CD4-positive, alpha-beta T cell treated with Interleukin-17A for 4 hours (primary cell): ENCODE results near the gene RFPL1.
A peak's percentile ranks its signal among the peaks of the same experiment; 100 is the strongest.
"Not testable (repeated sequence)": the region's sequence is repeated elsewhere in the genome, so short reads cannot be mapped to it uniquely, and the experiment has no call there.

Source experiments
- DNase-seq: peaks from one replicate; pipeline ENCODE4 v3.0.0-alpha.2; 2020; ENCODE audit warnings: mixed read lengths

Gene RFPL1

DNA sequence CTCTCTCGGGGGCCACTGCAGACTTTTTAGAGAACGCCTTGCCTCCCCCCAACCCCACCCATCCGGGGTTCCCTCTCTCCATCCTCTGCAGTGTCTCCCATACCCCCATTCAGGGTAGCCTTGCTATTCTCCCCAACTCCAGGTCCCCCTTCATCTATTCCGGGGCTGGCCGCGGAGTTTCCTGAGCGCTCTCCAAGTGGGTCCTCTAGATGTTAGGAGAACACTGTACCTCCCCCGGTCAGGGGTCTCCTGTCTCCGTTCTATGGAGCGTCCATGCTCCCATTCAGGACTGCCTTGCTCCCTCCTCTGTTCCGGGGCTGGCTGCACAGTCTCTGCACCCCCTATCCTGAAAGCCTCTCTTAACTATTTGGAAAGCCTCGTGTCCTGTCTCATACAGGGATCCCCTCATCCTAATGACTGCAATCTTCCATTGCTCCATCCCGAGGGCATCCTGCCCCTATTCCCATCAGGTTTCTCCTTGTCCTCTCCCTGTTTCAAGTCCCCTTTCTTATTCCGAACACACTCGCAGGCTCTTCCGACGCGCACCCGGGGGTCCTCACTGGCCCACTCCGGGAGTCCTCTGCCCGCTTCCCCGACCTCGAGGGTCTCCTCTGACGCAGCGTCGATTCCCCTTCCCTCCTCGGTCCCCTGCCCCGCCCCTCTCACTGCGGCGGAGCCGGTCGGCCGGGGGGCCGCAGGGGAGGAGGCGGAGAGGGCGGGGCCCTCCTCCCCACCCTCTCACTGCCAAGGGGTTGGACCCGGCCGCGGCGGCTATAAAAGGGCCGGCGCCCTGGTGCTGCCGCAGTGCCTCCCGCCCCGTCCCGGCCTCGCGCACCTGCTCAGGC lies 41.3 kb downstream of the RFPL1 start, which contains the start of gene NEFH:
Gene NEFH (plus strand): TSS at position 802 of the 845 bp plus-strand sequence. CDS start 45 bp downstream, outside the sequence.
- no peak for DNase-seq

GRCh38 chr22:29480262-29480511 lies 41.8 kb downstream of the RFPL1 start:
- DNase-seq, result no peak

GRCh38 chr22:29480512-29481264 lies 42.3 kb downstream of the RFPL1 start:
- peak; percentile 35 for DNase-seq

DNA sequence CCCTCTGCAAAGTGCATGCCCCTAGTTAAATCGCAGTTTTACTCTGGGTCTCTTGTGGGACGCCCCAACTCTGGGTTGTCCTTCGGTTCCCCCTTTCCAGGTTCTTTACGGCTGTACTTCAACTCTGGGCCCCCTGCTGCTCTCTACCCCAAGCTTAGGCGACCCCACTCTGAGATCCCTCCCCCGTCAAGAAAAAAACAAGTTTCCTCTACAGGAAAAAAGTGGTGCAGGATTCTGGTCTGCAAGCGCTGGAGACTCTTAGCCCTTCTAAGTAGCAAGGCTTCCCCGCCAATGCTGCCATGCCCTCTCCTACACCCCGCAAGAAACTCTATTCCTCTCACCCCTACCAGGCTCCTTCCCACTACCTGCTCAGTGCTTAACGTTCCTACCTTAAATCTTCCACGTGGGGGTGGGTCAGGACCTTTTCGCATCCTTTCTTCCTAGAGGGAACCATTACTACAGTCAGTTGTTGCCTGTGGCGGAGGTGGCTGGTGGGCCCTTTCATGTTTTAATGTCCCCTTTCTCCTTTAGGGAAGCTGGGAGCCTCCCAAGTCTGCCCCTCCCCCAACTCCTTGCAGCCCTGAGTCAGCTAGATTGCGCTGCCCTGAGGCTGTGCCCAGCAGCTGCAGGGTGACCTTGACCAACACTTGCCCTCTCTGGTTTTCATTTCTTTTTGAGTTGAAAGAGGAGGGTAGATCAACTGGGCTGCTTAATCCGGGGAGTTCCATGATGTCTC lies 43.0 kb downstream of the RFPL1 start:
- no peak for DNase-seq

- DNase-seq, result no peak
These were observed 43.9 kb downstream of the RFPL1 start for GRCh38 chr22:29482253-29482652.

DNA sequence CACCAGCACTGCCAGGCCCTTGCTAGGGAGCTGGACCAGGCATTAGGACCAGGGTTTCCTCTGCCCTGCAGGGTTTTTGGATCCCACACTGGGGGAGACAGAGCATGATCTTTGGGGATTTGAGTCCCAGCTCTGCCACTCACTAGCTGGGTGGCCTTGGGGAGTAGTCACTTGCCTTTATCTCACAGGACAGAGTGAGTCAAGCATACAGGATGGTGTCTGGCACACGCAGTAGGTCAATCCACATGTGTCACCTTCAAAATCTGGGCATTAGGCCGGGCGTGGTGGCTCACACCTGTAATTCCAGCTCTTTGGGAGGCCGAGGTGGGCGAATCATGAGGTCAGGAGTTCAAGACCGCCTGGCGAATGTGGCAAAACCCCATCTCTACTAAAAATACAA lies 44.3 kb downstream of the RFPL1 start:
- DNase-seq, result no peak

- DNase-seq, result no peak
These were observed 44.9 kb downstream of the RFPL1 start for GRCh38 chr22:29483254-29483653.

- DNase-seq, result no peak
These were observed 46.3 kb downstream of the RFPL1 start for GRCh38 chr22:29484642-29485041.

DNA sequence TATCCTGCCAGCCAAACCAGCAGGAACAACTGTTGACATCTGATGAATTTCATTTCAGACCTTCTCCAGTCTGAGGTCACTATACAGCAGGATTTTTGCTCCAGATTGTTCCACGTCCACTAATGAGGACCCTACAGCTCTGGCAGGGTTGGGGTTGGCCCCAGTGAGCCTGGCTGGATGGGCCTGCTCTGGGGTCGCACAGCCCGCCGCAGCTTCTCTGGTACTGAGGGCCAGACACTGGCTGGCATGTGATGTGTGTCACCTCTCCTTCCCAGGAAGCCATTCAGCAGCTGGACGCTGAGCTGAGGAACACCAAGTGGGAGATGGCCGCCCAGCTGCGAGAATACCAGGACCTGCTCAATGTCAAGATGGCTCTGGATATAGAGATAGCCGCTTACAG lies 47.1 kb downstream of the RFPL1 start:
- no peak for DNase-seq

GRCh38 chr22:29487426-29487986 lies 49.1 kb downstream of the RFPL1 start:
- no peak for DNase-seq

GRCh38 chr22:29489127-29489780 lies 50.9 kb downstream of the RFPL1 start:
- DNase-seq, result not testable (repeated sequence)

- no peak for DNase-seq
These were observed 52.6 kb downstream of the RFPL1 start for GRCh38 chr22:29491012-29491411.
